ENCODE data around the gene STEAP3. TPM values are rescaled to one million over a fixed set of nuclear protein-coding genes. Genes with fewer than 3 reads are reported as not detected.
A peak's percentile ranks its signal among the peaks of the same experiment; 100 is the strongest.

Gene STEAP3
- total RNA-seq, 1 experiment from 2014 or later = not detected

- Histone ChIP-seq H3K79me2 (ENCODE audit: low read length) (no peaks in the 10 kb centered on the region), H3K4me1 (ENCODE audit: low read length) (no peaks in the 10 kb centered on the region), H3K9me3 (ENCODE audit: low read length) (no peaks in the 10 kb centered on the region), H3K4me2 (ENCODE audit: low read depth, low read length, poor library complexity, severe bottlenecking) (no peak overlapping the region), H2AFZ (ENCODE audit: low read length) (no peak overlapping the region), H4K20me1 (ENCODE audit: insufficient read depth, low read depth, low read length) (peaks cover 4% of the 10 kb centered on the region; the same call in 1 of the 2 replicates), H3K27ac (ENCODE audit: low read length) (no peak overlapping the region), H3K36me3 (ENCODE audit: insufficient read depth, low read length) (no peaks in the 10 kb centered on the region), H3K27me3 (ENCODE audit: low read length) (no peaks in the 10 kb centered on the region), H3K9me2 (replicated peaks; ENCODE audit: insufficient read depth, low read length) (no peaks in the 10 kb centered on the region), H3K9ac (ENCODE audit: low read length) (no peak overlapping the region), H3K4me3 (ENCODE audit: low read length) (no peak overlapping the region)
- no peak for DNase-seq
Observed at GRCh38 chr2:119245076-119245840, 21.6 kb downstream of the STEAP3 start.

GRCh38 chr2:119245841-119246230 lies 22.2 kb downstream of the STEAP3 start:
- Histone ChIP-seq H3K36me3 (ENCODE audit: insufficient read depth, low read length) (no peaks in the 10 kb centered on the region), H3K4me2 (ENCODE audit: low read depth, low read length, poor library complexity, severe bottlenecking) (no peak overlapping the region), H3K4me1 (ENCODE audit: low read length) (no peaks in the 10 kb centered on the region), H3K27me3 (ENCODE audit: low read length) (no peaks in the 10 kb centered on the region), H3K9me3 (ENCODE audit: low read length) (no peaks in the 10 kb centered on the region), H3K27ac (ENCODE audit: low read length) (no peak overlapping the region), H3K9me2 (replicated peaks; ENCODE audit: insufficient read depth, low read length) (no peaks in the 10 kb centered on the region), H3K79me2 (ENCODE audit: low read length) (no peaks in the 10 kb centered on the region), H2AFZ (ENCODE audit: low read length) (no peak overlapping the region), H3K9ac (ENCODE audit: low read length) (no peak overlapping the region), H3K4me3 (ENCODE audit: low read length) (no peak overlapping the region), H4K20me1 (ENCODE audit: insufficient read depth, low read depth, low read length) (peaks cover 4% of the 10 kb centered on the region; the same call in 1 of the 2 replicates)
- DNase-seq = no peak

GRCh38 chr2:119246884-119247843 lies 23.5 kb downstream of the STEAP3 start:
- DNase-seq = peak; percentile 51
- Histone ChIP-seq H3K27ac (ENCODE audit: low read length) (no peak overlapping the region), H3K4me1 (ENCODE audit: low read length) (no peaks in the 10 kb centered on the region), H3K9me2 (replicated peaks; ENCODE audit: insufficient read depth, low read length) (no peaks in the 10 kb centered on the region), H4K20me1 (ENCODE audit: insufficient read depth, low read depth, low read length) (no peaks in the 10 kb centered on the region; the same call in 1 of the 2 replicates), H3K9ac (ENCODE audit: low read length) (no peak overlapping the region), H3K4me2 (ENCODE audit: low read depth, low read length, poor library complexity, severe bottlenecking) (no peak overlapping the region), H3K9me3 (ENCODE audit: low read length) (no peaks in the 10 kb centered on the region), H3K4me3 (ENCODE audit: low read length) (no peak overlapping the region), H2AFZ (ENCODE audit: low read length) (no peak overlapping the region), H3K36me3 (ENCODE audit: insufficient read depth, low read length) (no peaks in the 10 kb centered on the region), H3K27me3 (ENCODE audit: low read length) (no peaks in the 10 kb centered on the region), H3K79me2 (ENCODE audit: low read length) (no peaks in the 10 kb centered on the region)

- Histone ChIP-seq H3K36me3 (ENCODE audit: insufficient read depth, low read length) (no peaks in the 10 kb centered on the region), H3K4me1 (ENCODE audit: low read length) (no peaks in the 10 kb centered on the region), H3K4me2 (ENCODE audit: low read depth, low read length, poor library complexity, severe bottlenecking) (no peak overlapping the region), H3K27ac (ENCODE audit: low read length) (no peak overlapping the region), H3K9ac (ENCODE audit: low read length) (no peak overlapping the region), H3K4me3 (ENCODE audit: low read length) (no peak overlapping the region), H3K27me3 (ENCODE audit: low read length) (no peaks in the 10 kb centered on the region), H4K20me1 (ENCODE audit: insufficient read depth, low read depth, low read length) (no peaks in the 10 kb centered on the region; the same call in 1 of the 2 replicates), H3K9me3 (ENCODE audit: low read length) (no peaks in the 10 kb centered on the region), H3K79me2 (ENCODE audit: low read length) (no peaks in the 10 kb centered on the region), H2AFZ (ENCODE audit: low read length) (no peak overlapping the region), H3K9me2 (replicated peaks; ENCODE audit: insufficient read depth, low read length) (no peaks in the 10 kb centered on the region)
- no peak for DNase-seq
Observed at GRCh38 chr2:119247844-119248271, 24.2 kb downstream of the STEAP3 start.

- Histone ChIP-seq H3K4me2 (ENCODE audit: low read depth, low read length, poor library complexity, severe bottlenecking) (no peak overlapping the region), H3K27me3 (ENCODE audit: low read length) (no peaks in the 10 kb centered on the region), H3K9me2 (replicated peaks; ENCODE audit: insufficient read depth, low read length) (no peaks in the 10 kb centered on the region), H3K9me3 (ENCODE audit: low read length) (no peaks in the 10 kb centered on the region), H3K4me1 (ENCODE audit: low read length) (no peaks in the 10 kb centered on the region), H3K79me2 (ENCODE audit: low read length) (no peaks in the 10 kb centered on the region), H3K27ac (ENCODE audit: low read length) (no peak overlapping the region), H4K20me1 (ENCODE audit: insufficient read depth, low read depth, low read length) (no peaks in the 10 kb centered on the region; the same call in 1 of the 2 replicates), H3K36me3 (ENCODE audit: insufficient read depth, low read length) (no peaks in the 10 kb centered on the region), H2AFZ (ENCODE audit: low read length) (no peak overlapping the region), H3K9ac (ENCODE audit: low read length) (no peak overlapping the region), H3K4me3 (ENCODE audit: low read length) (no peak overlapping the region)
- no peak for DNase-seq
Observed at GRCh38 chr2:119248311-119248710, 24.7 kb downstream of the STEAP3 start.

- Histone ChIP-seq H3K4me2 (ENCODE audit: low read depth, low read length, poor library complexity, severe bottlenecking) (no peak overlapping the region), H3K4me3 (ENCODE audit: low read length) (no peak overlapping the region), H3K27ac (ENCODE audit: low read length) (no peak overlapping the region), H3K27me3 (ENCODE audit: low read length) (no peaks in the 10 kb centered on the region), H3K9ac (ENCODE audit: low read length) (no peak overlapping the region), H3K4me1 (ENCODE audit: low read length) (no peaks in the 10 kb centered on the region), H3K9me3 (ENCODE audit: low read length) (no peaks in the 10 kb centered on the region), H3K79me2 (ENCODE audit: low read length) (no peaks in the 10 kb centered on the region), H2AFZ (ENCODE audit: low read length) (no peak overlapping the region), H3K9me2 (replicated peaks; ENCODE audit: insufficient read depth, low read length) (no peaks in the 10 kb centered on the region), H4K20me1 (ENCODE audit: insufficient read depth, low read depth, low read length) (no peaks in the 10 kb centered on the region; the same call in 1 of the 2 replicates), H3K36me3 (ENCODE audit: insufficient read depth, low read length) (no peaks in the 10 kb centered on the region)
- DNase-seq = no peak
Observed at GRCh38 chr2:119248751-119249150, 25.1 kb downstream of the STEAP3 start.

- no peaks in the 10 kb centered on the region for H3K36me3 ChIP-seq (ENCODE audit: insufficient read depth, low read length)
- H3K27me3 ChIP-seq (ENCODE audit: low read length) = no peaks in the 10 kb centered on the region
- H4K20me1 ChIP-seq (ENCODE audit: insufficient read depth, low read depth, low read length) = no peaks in the 10 kb centered on the region; the same call in 1 of the 2 replicates
- no peak overlapping the region for H3K4me3 ChIP-seq (ENCODE audit: low read length)
- H3K9me2 ChIP-seq (replicated peaks; ENCODE audit: insufficient read depth, low read length) = no peaks in the 10 kb centered on the region
- H3K4me1 ChIP-seq (ENCODE audit: low read length) = no peaks in the 10 kb centered on the region
- H2AFZ ChIP-seq (ENCODE audit: low read length) = no peak overlapping the region
- no peak for DNase-seq
- H3K9me3 ChIP-seq (ENCODE audit: low read length) = no peaks in the 10 kb centered on the region
- no peak overlapping the region for H3K9ac ChIP-seq (ENCODE audit: low read length)
- no peaks in the 10 kb centered on the region for H3K79me2 ChIP-seq (ENCODE audit: low read length)
- no peak overlapping the region for H3K4me2 ChIP-seq (ENCODE audit: low read depth, low read length, poor library complexity, severe bottlenecking)
- H3K27ac ChIP-seq (ENCODE audit: low read length) = no peak overlapping the region
Observed at GRCh38 chr2:119249311-119249710, 25.7 kb downstream of the STEAP3 start.
